Mesenteric fat pad (tissue), 1 donor: ENCODE data around the gene UBTD1. TPM values are rescaled to one million over a fixed set of nuclear protein-coding genes. Genes with fewer than 3 reads are reported as not detected.

ENCODE experiments used
- DNase-seq: peaks from one replicate; pipeline ENCODE4 v3.0.0-alpha.2; 2020; ENCODE audit warnings: low spot score
- total RNA-seq: library from RNA; stranded (reverse); fragmentation: NEBNext Ultra II Directional; extraction: Animal tissue kit (Norgen Biotek cat#: 25700); gene quantifications from one replicate; pipeline ENCODE4 v1.2.1, GENCODE V29; 2021
- donor health status: DM: yes; HTN: yes; CAD: no.

Gene UBTD1
- total RNA-seq, 1 donor from 2014 or later = 19.9 TPM

GRCh38 chr10:97582169-97582568 is 83.4 kb downstream of the UBTD1 start:
- DNase-seq = no peak

GRCh38 chr10:97583476-97583875 is 84.8 kb downstream of the UBTD1 start:
- no peak for DNase-seq

GRCh38 chr10:97584060-97584797 is 85.5 kb downstream of the UBTD1 start, which contains the start of gene HOGA1:
Gene HOGA1 (plus strand): TSS chr10:97584389. CDS start chr10:97584704, 315 bp downstream.
- DNase-seq = no peak

- DNase-seq = no peak
Observed at GRCh38 chr10:97584798-97585438, 86.2 kb downstream of the UBTD1 start.

- DNase-seq = no peak
Observed at GRCh38 chr10:97585439-97585811, 86.7 kb downstream of the UBTD1 start.

- DNase-seq = no peak
Observed at GRCh38 chr10:97587183-97587582, 88.5 kb downstream of the UBTD1 start.

GRCh38 chr10:97589479-97589878 is 90.8 kb downstream of the UBTD1 start, which contains the start of gene C10orf62:
Gene C10orf62 (plus strand): TSS chr10:97589721. CDS start chr10:97589898, 177 bp downstream.
- DNase-seq = no peak

- DNase-seq = no peak
Observed at GRCh38 chr10:97590082-97590747, 91.5 kb downstream of the UBTD1 start.

- no peak for DNase-seq
Observed at GRCh38 chr10:97590748-97591495, 92.2 kb downstream of the UBTD1 start.

GRCh38 chr10:97593421-97593820 is 94.7 kb downstream of the UBTD1 start:
- DNase-seq = no peak

GRCh38 chr10:97596101-97597082 is 97.7 kb downstream of the UBTD1 start:
- no peak for DNase-seq

- DNase-seq = no peak
Observed at GRCh38 chr10:97597778-97598177, 99.1 kb downstream of the UBTD1 start.

GRCh38 chr10:97598407-97599271 is 99.9 kb downstream of the UBTD1 start:
- DNase-seq = no peak

- DNase-seq = no peak
Observed at GRCh38 chr10:97599272-97599619, 100.5 kb downstream of the UBTD1 start.

GRCh38 chr10:97600616-97601015 is 101.9 kb downstream of the UBTD1 start:
- no peak for DNase-seq

GRCh38 chr10:97601268-97602215 is 102.8 kb downstream of the UBTD1 start:
- no peak for DNase-seq

GRCh38 chr10:97607095-97607636 is 108.4 kb downstream of the UBTD1 start:
- DNase-seq = no peak
